HEK293 (cell line): ENCODE data around the gene RPL3.

Experiments
- FEZF1 ChIP-seq: fragments of 450-650 bp; formaldehyde crosslinking; IDR thresholded peaks from 2 replicates; pipeline ENCODE4 v1.5.1; 2016; ENCODE audit warnings: missing biosample characterization, missing genetic modification characterization
- GLIS1 ChIP-seq: fragments of 450-650 bp; formaldehyde crosslinking; IDR thresholded peaks from 2 replicates; pipeline ENCODE4 v1.5.1; 2016; ENCODE audit warnings: missing biosample characterization, missing genetic modification characterization
- IKZF3 ChIP-seq: fragments of 450-650 bp; IDR thresholded peaks from 2 replicates; pipeline ENCODE4 v1.5.0; 2018; ENCODE audit warnings: missing biosample characterization, mild to moderate bottlenecking, missing genetic modification characterization, moderate library complexity
- KLF16 ChIP-seq: fragments of 450-650 bp; formaldehyde crosslinking; IDR thresholded peaks from 2 replicates; pipeline ENCODE4 v1.5.1; 2017; ENCODE audit warnings: missing biosample characterization, missing genetic modification characterization
- OSR2 ChIP-seq: fragments of 450-650 bp; formaldehyde crosslinking; IDR thresholded peaks from 2 replicates; pipeline ENCODE4 v1.5.1; 2016; ENCODE audit warnings: missing biosample characterization, missing genetic modification characterization
- TCF7L2 ChIP-seq: IDR thresholded peaks from 2 replicates; pipeline ENCODE4 v1.6.1; 2011; ENCODE audit warnings: low read depth, mild to moderate bottlenecking, inconsistent platforms, low read length, moderate library complexity, borderline replicate concordance
- ZBTB1 ChIP-seq: fragments of 450-650 bp; formaldehyde crosslinking; IDR thresholded peaks from 2 replicates; pipeline ENCODE4 v1.5.1; 2016; ENCODE audit warnings: missing biosample characterization, missing genetic modification characterization
- ZEB2 ChIP-seq: fragments of 450-650 bp; formaldehyde crosslinking; IDR thresholded peaks from 2 replicates; pipeline ENCODE4 v1.5.1; 2016; ENCODE audit warnings: missing biosample characterization, missing genetic modification characterization
- ZNF114 ChIP-seq: fragments of 450-650 bp; formaldehyde crosslinking; IDR thresholded peaks from 2 replicates; pipeline ENCODE4 v1.5.0; 2017; ENCODE audit warnings: missing biosample characterization, missing genetic modification characterization
- ZNF138 ChIP-seq: fragments of 450-650 bp; formaldehyde crosslinking; IDR thresholded peaks from 2 replicates; pipeline ENCODE4 v1.5.1; 2016; ENCODE audit warnings: missing biosample characterization, missing genetic modification characterization, borderline replicate concordance
- ZNF140 ChIP-seq: fragments of 450-650 bp; formaldehyde crosslinking; IDR thresholded peaks from 2 replicates; pipeline ENCODE4 v1.5.1; 2016; ENCODE audit warnings: missing biosample characterization, missing genetic modification characterization
- ZNF169 ChIP-seq: fragments of 450-650 bp; formaldehyde crosslinking; IDR thresholded peaks from 2 replicates; pipeline ENCODE4 v1.5.1; 2016; ENCODE audit warnings: missing biosample characterization, missing genetic modification characterization
- ZNF184 ChIP-seq: fragments of 450-650 bp; IDR thresholded peaks from 2 replicates; pipeline ENCODE4 v1.5.1; 2018; ENCODE audit warnings: missing biosample characterization, mild to moderate bottlenecking, missing genetic modification characterization
- ZNF211 ChIP-seq: fragments of 450-650 bp; formaldehyde crosslinking; IDR thresholded peaks from 2 replicates; pipeline ENCODE4 v1.5.1; 2016; ENCODE audit warnings: low read depth, missing biosample characterization, missing genetic modification characterization
- ZNF223 ChIP-seq: fragments of 450-650 bp; formaldehyde crosslinking; IDR thresholded peaks from 2 replicates; pipeline ENCODE4 v1.5.1; 2016; ENCODE audit warnings: missing biosample characterization, missing genetic modification characterization
- ZNF274 ChIP-seq, 2 experiments: fragments of 200-500 bp in 1 of 2; fragments of 450-650 bp in 1 of 2; sonication (Bioruptor generic) in 1 of 2; formaldehyde crosslinking in 1 of 2; IDR thresholded peaks; 2 replicates each; pipeline versions ENCODE4 v1.5.1 to v1.6.1; 2014 to 2016; ENCODE audit warnings: borderline replicate concordance in 1 of 2, inconsistent platforms in 1 of 2, low read length in 1 of 2, missing biosample characterization in 1 of 2, missing genetic modification characterization in 1 of 2
- ZNF391 ChIP-seq: fragments of 450-650 bp; formaldehyde crosslinking; IDR thresholded peaks from 2 replicates; pipeline ENCODE4 v1.5.1; 2016; ENCODE audit warnings: low read depth, missing biosample characterization, missing genetic modification characterization, borderline replicate concordance
- ZNF416 ChIP-seq: fragments of 450-650 bp; formaldehyde crosslinking; IDR thresholded peaks from 2 replicates; pipeline ENCODE4 v1.5.1; 2016; ENCODE audit warnings: missing biosample characterization, missing genetic modification characterization
- ZNF423 ChIP-seq: fragments of 450-650 bp; formaldehyde crosslinking; IDR thresholded peaks from 2 replicates; pipeline ENCODE4 v1.5.1; 2016; ENCODE audit warnings: missing biosample characterization, missing genetic modification characterization
- ZNF473 ChIP-seq: fragments of 450-650 bp; formaldehyde crosslinking; IDR thresholded peaks from 2 replicates; pipeline ENCODE4 v1.5.1; 2017; ENCODE audit warnings: missing biosample characterization, missing genetic modification characterization
- ZNF558 ChIP-seq: fragments of 450-650 bp; formaldehyde crosslinking; IDR thresholded peaks from 2 replicates; pipeline ENCODE4 v1.5.1; 2016; ENCODE audit warnings: missing biosample characterization, missing genetic modification characterization
- ZNF629 ChIP-seq: fragments of 450-650 bp; formaldehyde crosslinking; IDR thresholded peaks from 2 replicates; pipeline ENCODE4 v1.5.1; 2017; ENCODE audit warnings: missing biosample characterization, missing genetic modification characterization
- ZNF639 ChIP-seq: fragments of 450-650 bp; formaldehyde crosslinking; IDR thresholded peaks from 2 replicates; pipeline ENCODE4 v1.5.1; 2016; ENCODE audit warnings: missing biosample characterization, missing genetic modification characterization
- ZNF658 ChIP-seq: fragments of 450-650 bp; formaldehyde crosslinking; IDR thresholded peaks from 2 replicates; pipeline ENCODE4; 2016; ENCODE audit warnings: missing biosample characterization, missing genetic modification characterization
- ZNF664 ChIP-seq: fragments of 450-650 bp; formaldehyde crosslinking; IDR thresholded peaks from 2 replicates; pipeline ENCODE4 v1.5.1; 2016; ENCODE audit warnings: missing biosample characterization, missing genetic modification characterization
- ZNF670 ChIP-seq: fragments of 450-650 bp; formaldehyde crosslinking; IDR thresholded peaks from 2 replicates; pipeline ENCODE4 v1.5.1; 2016; ENCODE audit warnings: missing biosample characterization, missing genetic modification characterization, low read depth
- ZNF76 ChIP-seq: fragments of 450-650 bp; formaldehyde crosslinking; IDR thresholded peaks from 2 replicates; pipeline ENCODE4; 2016; ENCODE audit warnings: low read depth, missing biosample characterization, missing genetic modification characterization, borderline replicate concordance
- ZNF830 ChIP-seq: fragments of 450-650 bp; IDR thresholded peaks from 2 replicates; pipeline ENCODE4 v1.5.0; 2018; ENCODE audit warnings: missing biosample characterization, missing genetic modification characterization, low read depth, mild to moderate bottlenecking, moderate library complexity
- ZNF843 ChIP-seq: fragments of 450-650 bp; formaldehyde crosslinking; IDR thresholded peaks from 2 replicates; pipeline ENCODE4 v1.5.1; 2016; ENCODE audit warnings: missing biosample characterization, missing genetic modification characterization
- ZSCAN16 ChIP-seq: fragments of 450-650 bp; formaldehyde crosslinking; IDR thresholded peaks from 2 replicates; pipeline ENCODE4 v1.5.1; 2016; ENCODE audit warnings: missing biosample characterization, missing genetic modification characterization
- TF ChIP-seq, protein P1 (sequence below): fragments of 450-650 bp; formaldehyde crosslinking; IDR thresholded peaks from 2 replicates; pipeline ENCODE4 v1.5.1; 2016; ENCODE audit warnings: missing biosample characterization, missing genetic modification characterization
- TF ChIP-seq, protein P2 (sequence below): fragments of 450-650 bp; formaldehyde crosslinking; IDR thresholded peaks from 2 replicates; pipeline ENCODE4 v1.5.1; 2016; ENCODE audit warnings: missing biosample characterization, missing genetic modification characterization
- TF ChIP-seq, protein P3 (sequence below): fragments of 450-650 bp; formaldehyde crosslinking; IDR thresholded peaks from 2 replicates; pipeline ENCODE4 v1.5.1; 2016; ENCODE audit warnings: missing biosample characterization, missing genetic modification characterization

Gene RPL3

DNA sequence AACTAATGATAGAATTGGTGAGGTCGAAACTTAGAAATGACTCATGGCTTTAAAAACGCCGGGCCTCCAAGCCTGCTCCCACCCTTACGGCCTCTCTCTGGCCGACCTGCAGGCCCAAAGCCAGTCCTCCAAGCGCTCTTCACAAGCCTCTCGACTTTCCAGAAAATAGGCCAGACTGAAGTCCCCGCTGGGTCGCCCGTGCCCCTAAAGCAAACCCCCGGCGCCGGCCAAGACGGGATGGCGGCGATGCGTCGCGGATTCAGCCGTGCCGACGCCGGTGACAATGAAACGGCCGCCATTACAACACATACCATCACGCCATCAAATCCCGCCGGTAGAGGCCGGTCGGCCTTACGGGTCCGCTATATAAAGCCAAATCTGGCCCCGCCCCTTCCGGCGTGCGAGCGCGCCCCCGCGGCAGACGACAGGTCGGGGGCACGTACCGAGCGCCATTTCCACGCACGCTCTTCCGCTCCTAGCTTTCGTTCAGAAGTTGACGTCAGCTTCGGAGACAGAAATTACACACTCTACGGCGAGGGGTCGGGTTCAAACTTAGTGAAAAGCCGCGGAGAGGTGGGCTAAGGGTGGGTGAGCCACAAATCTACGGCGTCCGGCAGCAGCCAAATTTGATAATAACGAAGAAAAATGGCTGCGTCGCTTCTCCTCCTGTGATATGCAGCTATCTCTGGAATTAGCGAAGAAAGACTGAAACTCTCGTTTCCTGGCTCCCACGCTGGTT, at the start of gene RPL3 (continued):
- TF ChIP-seq ZNF423 (tag by site-specific recombination), result no peak
- no peak for TF ChIP-seq ZNF558 (tag by site-specific recombination)
- TF ChIP-seq ZNF184 (tag by site-specific recombination), result 0 out of 2 replicates have a peak, but pooled peaks have one; percentile 8
- no peak for TF ChIP-seq ZNF114
- no peak for TF ChIP-seq OSR2 (tag by site-specific recombination)
- TF ChIP-seq ZNF830 (tag by site-specific recombination), result no peak
- peak; percentile 91; the same call in 1 of the 2 replicates for TF ChIP-seq ZNF391 (tag by site-specific recombination)
- 0 out of 2 replicates have a peak, but pooled peaks have one; percentile 48 for TF ChIP-seq ZBTB1 (tag by site-specific recombination)
- peak; percentile 78; the same call in 1 of the 2 replicates for TF ChIP-seq ZNF76 (tag by site-specific recombination)
- no peak for TF ChIP-seq ZNF658
- TF ChIP-seq ZNF416 (tag by site-specific recombination), result no peak
- TF ChIP-seq ZNF629 (tag by site-specific recombination), result peak; percentile 97
- no peak for TF ChIP-seq ZNF223 (tag by site-specific recombination)
- peak; percentile 87 for TF ChIP-seq KLF16 (tag by site-specific recombination)
- TF ChIP-seq FEZF1 (tag by site-specific recombination), result 0 out of 2 replicates have a peak, but pooled peaks have one; percentile 6
- no peak for TF ChIP-seq ZSCAN16 (tag by site-specific recombination)
- TF ChIP-seq, protein P1, sequence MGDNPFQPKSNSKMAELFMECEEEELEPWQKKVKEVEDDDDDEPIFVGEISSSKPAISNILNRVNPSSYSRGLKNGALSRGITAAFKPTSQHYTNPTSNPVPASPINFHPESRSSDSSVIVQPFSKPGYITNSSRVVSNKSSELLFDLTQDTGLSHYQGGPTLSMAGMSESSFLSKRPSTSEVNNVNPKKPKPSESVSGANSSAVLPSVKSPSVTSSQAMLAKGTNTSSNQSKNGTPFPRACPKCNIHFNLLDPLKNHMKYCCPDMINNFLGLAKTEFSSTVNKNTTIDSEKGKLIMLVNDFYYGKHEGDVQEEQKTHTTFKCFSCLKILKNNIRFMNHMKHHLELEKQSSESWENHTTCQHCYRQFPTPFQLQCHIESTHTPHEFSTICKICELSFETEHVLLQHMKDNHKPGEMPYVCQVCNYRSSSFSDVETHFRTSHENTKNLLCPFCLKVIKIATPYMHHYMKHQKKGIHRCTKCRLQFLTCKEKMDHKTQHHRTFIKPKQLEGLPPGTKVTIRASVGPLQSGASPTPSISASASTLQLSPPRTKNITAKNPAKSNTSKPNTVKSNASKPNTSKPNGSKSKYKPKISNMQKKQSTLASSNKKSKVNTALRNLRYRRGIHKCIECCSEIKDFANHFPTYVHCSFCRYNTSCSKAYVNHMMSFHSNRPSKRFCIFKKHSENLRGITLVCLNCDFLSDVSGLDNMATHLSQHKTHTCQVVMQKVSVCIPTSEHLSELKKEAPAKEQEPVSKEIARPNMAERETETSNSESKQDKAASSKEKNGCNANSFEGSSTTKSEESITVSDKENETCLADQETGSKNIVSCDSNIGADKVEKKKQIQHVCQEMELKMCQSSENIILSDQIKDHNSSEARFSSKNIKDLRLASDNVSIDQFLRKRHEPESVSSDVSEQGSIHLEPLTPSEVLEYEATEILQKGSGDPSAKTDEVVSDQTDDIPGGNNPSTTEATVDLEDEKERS (tag by site-specific recombination), result peak; percentile 34; the same call in 1 of the 2 replicates
- no peak for TF ChIP-seq ZNF670 (tag by site-specific recombination)
- peak; percentile 78 for TF ChIP-seq ZNF639
- no peak for TF ChIP-seq ZNF169 (tag by site-specific recombination)
- TF ChIP-seq ZNF274 (IDR thresholded peaks at IDR 0.05; ENCODE audit: low read length), result no peak
- no peak for TF ChIP-seq ZNF274 (tag by site-specific recombination; IDR thresholded peaks at IDR 0.05; ENCODE audit: borderline replicate concordance)
- TF ChIP-seq, protein P2, sequence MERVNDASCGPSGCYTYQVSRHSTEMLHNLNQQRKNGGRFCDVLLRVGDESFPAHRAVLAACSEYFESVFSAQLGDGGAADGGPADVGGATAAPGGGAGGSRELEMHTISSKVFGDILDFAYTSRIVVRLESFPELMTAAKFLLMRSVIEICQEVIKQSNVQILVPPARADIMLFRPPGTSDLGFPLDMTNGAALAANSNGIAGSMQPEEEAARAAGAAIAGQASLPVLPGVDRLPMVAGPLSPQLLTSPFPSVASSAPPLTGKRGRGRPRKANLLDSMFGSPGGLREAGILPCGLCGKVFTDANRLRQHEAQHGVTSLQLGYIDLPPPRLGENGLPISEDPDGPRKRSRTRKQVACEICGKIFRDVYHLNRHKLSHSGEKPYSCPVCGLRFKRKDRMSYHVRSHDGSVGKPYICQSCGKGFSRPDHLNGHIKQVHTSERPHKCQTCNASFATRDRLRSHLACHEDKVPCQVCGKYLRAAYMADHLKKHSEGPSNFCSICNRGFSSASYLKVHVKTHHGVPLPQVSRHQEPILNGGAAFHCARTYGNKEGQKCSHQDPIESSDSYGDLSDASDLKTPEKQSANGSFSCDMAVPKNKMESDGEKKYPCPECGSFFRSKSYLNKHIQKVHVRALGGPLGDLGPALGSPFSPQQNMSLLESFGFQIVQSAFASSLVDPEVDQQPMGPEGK (tag by site-specific recombination), result peak; percentile 96
- no peak for TF ChIP-seq ZNF211 (tag by site-specific recombination)
- TF ChIP-seq ZNF138, result no peak
- 0 out of 2 replicates have a peak, but pooled peaks have one; percentile 6 for TF ChIP-seq ZNF664 (tag by site-specific recombination)
- no peak for TF ChIP-seq ZNF140 (tag by site-specific recombination)
- TF ChIP-seq ZNF473 (tag by site-specific recombination), result no peak
- peak; percentile 20; the same call in 1 of the 2 replicates for TF ChIP-seq GLIS1 (tag by site-specific recombination)
- TF ChIP-seq, protein P3, sequence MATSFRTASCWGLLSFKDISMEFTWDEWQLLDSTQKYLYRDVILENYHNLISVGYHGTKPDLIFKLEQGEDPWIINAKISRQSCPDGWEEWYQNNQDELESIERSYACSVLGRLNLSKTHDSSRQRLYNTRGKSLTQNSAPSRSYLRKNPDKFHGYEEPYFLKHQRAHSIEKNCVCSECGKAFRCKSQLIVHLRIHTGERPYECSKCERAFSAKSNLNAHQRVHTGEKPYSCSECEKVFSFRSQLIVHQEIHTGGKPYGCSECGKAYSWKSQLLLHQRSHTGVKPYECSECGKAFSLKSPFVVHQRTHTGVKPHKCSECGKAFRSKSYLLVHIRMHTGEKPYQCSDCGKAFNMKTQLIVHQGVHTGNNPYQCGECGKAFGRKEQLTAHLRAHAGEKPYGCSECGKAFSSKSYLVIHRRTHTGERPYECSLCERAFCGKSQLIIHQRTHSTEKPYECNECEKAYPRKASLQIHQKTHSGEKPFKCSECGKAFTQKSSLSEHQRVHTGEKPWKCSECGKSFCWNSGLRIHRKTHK (tag by site-specific recombination), result no peak
- TF ChIP-seq IKZF3 (tag by site-specific recombination), result no peak
- TF ChIP-seq TCF7L2, result no peak
- 0 out of 2 replicates have a peak, but pooled peaks have one; percentile 31 for TF ChIP-seq ZNF843 (tag by site-specific recombination)
- TF ChIP-seq ZEB2 (tag by site-specific recombination), result peak; percentile 96
